ENCODE measurements around the gene LGALSL. TPM values are rescaled to one million over a fixed set of nuclear protein-coding genes. Genes with fewer than 3 reads are reported as not detected.

LGALSL gene
- total RNA-seq, 1 experiment from 2014 or later: 23.8 TPM

- no CpG with 5 or more reads among the region's 1 CpG for WGBS (ENCODE audit: extremely low coverage, insufficient read length, low lambda C conversion rate)
- H2AK5ac ChIP-seq (ENCODE audit: insufficient read length, low read length): no peak overlapping the region
Measured at GRCh38 chr2:64477037-64477436, 23.1 kb downstream of the LGALSL start.

More at GRCh38 chr2:64477037-64477436, 23.1 kb downstream of the LGALSL start:
- Histone ChIP-seq H3K4me1 (ENCODE audit: insufficient read depth, low read length) (peaks cover 7% of the 10 kb centered on the region; the same call in 1 of the 2 replicates), H3K23ac (ENCODE audit: insufficient read length, low read depth, low read length) (no peak overlapping the region), H3K18ac (ENCODE audit: insufficient read length, low read depth, low read length) (no peak overlapping the region), H3K79me1 (ENCODE audit: insufficient read depth, low read depth, low read length, poor library complexity, severe bottlenecking) (no peaks in the 10 kb centered on the region), H3K23me2 (ENCODE audit: insufficient read length, low read depth, low read length, poor library complexity, severe bottlenecking) (no peaks in the 10 kb centered on the region), H3T11ph (ENCODE audit: low read length) (no peak overlapping the region), H3K14ac (ENCODE audit: insufficient read depth, low read length) (no peak overlapping the region), H4K20me1 (ENCODE audit: control insufficient read depth, insufficient read depth, insufficient read length) (no peaks in the 10 kb centered on the region), H3K9me3 (ENCODE audit: control insufficient read depth, low read depth, low read length) (no peaks in the 10 kb centered on the region), H4K91ac (ENCODE audit: insufficient read length, low read depth, low read length) (no peak overlapping the region), H3K9ac (ENCODE audit: extremely low read depth, insufficient read length, low read length) (no peak overlapping the region), H4K5ac (ENCODE audit: insufficient read length, low read depth, low read length) (no peak overlapping the region), H2BK15ac (ENCODE audit: low read depth, low read length) (no peak overlapping the region), H2AFZ (ENCODE audit: low read length) (no peak overlapping the region), H3K56ac (ENCODE audit: insufficient read length, low read depth, low read length) (no peak overlapping the region), H3K27me3 (ENCODE audit: insufficient read depth, low read length) (no peaks in the 10 kb centered on the region), H2BK5ac (ENCODE audit: insufficient read length, low read length) (no peak overlapping the region), H3K79me2 (ENCODE audit: insufficient read depth, low read length) (no peaks in the 10 kb centered on the region), H2BK20ac (ENCODE audit: low read depth, low read length, poor library complexity, severe bottlenecking) (no peak overlapping the region), H2BK12ac (ENCODE audit: insufficient read length, low read depth, low read length) (no peak overlapping the region), H3K4ac (ENCODE audit: low read depth, low read length) (no peak overlapping the region), H3K4me2 (ENCODE audit: insufficient read depth, insufficient read length, low read length) (no peak overlapping the region), H2BK120ac (ENCODE audit: low read depth, low read length, poor library complexity, severe bottlenecking) (no peak overlapping the region), H4K8ac (replicated peaks; ENCODE audit: insufficient read length, low read depth, low read length) (no peak overlapping the region), H3K27ac (ENCODE audit: insufficient read length, low read depth, low read length) (no peak overlapping the region)
- Mint-ChIP-seq H3K27ac (no peak overlapping the region), H3K36me3 (ENCODE audit: insufficient read depth in 1 of 3, low read depth in 3 of 3) (no peaks in the 10 kb centered on the region), H3K27me3 (ENCODE audit: low read depth) (no peaks in the 10 kb centered on the region; the same call in 1 of the 2 replicates), H3K4me3 (no peak overlapping the region), H3K9me3 (no peaks in the 10 kb centered on the region), H3K4me1 (peaks cover 10 to 17% of the 10 kb centered on the region in 2 experiments)
- no peak for TF ChIP-seq CTCF (conservative IDR thresholded peaks at IDR 0.05)
- no peak for DNase-seq

All from H9 (cell line).